HG02981 (cell line): ENCODE measurements around the gene ACSF2.

Experiments
- ATAC-seq: cut with Tn5 transposase; IDR thresholded peaks from one replicate; pipeline ENCODE4 v1.9.1; 2021; ENCODE audit warnings: mild to moderate bottlenecking, moderate library complexity; ENCODE audit not compliant: unreplicated experiment

ACSF2 gene

DNA sequence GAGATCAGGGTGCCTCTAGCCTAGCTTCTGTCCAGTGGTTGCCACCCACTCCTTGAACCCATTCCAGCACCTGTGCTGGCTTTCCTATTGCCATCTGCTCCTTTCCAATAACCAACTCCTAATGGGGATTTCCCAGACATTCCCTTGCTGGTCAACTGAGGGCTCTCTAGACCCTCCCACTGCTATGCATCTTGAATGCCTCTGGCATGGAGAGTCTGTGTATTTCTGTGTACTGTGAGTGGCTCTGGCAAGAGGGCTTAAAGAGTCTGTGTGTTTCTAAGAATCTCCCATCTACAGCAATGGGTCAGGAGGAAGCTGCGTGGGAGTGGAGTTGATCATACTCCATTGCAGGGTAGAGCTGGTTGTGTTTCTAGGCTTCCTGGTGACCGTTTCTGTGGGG, 95.5 kb downstream of the ACSF2 start:
- ATAC-seq: no peak

DNA sequence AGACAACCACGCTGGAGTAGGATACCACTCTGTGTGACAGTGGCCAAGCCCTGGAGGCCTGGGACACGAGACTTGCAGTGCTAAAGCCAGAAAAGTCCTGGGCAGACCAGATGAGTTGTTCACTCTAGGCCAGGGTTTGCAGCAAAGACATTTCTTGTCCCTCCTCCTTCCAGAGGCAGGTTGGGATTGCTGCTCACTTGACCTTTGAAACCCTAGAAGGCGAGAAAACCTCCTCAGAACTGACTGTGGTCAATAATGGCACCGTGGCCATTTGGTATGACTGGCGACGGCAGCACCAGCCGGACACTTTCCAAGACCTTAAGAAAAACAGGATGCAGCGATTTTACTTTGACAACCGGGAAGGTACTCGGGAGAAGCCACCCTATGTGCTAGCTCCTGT, 96.7 kb downstream of the ACSF2 start:
- ATAC-seq: no peak

DNA sequence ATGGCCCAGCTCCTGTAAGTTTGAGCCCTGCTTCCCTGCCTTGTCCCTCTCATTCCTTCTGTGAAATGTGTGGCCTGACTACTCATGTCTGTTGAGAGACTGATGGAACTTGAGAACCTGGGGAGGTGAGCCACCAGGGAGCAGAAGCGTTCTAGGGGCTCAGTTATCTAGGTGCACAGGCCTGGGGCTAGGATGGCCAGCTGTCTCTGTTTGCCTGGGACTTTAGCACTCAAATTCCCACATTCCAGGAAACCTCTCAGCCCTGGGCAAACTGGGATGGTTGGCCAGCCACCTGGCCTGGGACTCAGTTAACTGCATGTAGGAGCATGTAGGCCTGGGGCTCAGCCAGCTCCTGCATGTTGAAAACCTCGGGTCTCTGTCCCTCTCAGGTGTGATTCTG, 97.2 kb downstream of the ACSF2 start:
- ATAC-seq: no peak
